B cell (primary cell): ENCODE data around the gene GPATCH8.

Experiments
- CTCF ChIP-seq: fragments of 200-600 bp; IDR thresholded peaks from one replicate; pipeline ENCODE4 v1.8.0; 2022; ENCODE audit warnings: antibody characterized with exemption, mild to moderate bottlenecking
- EZH2 ChIP-seq: IDR thresholded peaks from 2 replicates; pipeline ENCODE4 v1.6.1; 2012; ENCODE audit warnings: borderline replicate concordance, low read depth, mild to moderate bottlenecking, moderate library complexity, low read length; ENCODE audit not compliant: insufficient read depth, poor library complexity, severe bottlenecking

DNA sequence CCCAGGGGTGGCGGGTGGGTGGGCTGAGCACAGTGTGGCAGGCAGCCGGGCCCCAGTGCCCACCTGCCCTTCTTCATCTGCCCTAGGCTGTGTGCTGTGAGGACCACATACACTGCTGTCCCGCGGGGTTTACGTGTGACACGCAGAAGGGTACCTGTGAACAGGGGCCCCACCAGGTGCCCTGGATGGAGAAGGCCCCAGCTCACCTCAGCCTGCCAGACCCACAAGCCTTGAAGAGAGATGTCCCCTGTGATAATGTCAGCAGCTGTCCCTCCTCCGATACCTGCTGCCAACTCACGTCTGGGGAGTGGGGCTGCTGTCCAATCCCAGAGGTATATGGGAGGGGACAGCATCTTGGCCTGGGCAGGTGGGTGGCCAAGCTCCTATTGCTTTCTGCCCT, 151.7 kb downstream of the GPATCH8 start:
- TF ChIP-seq CTCF, result no peak
- no peak for TF ChIP-seq EZH2
